HG02678 (cell line): Measurements from ENCODE around the gene MAP7D1.
A peak's percentile ranks its signal among the peaks of the same experiment; 100 is the strongest.
"Not testable (repeated sequence)": the region's sequence is repeated elsewhere in the genome, so short reads cannot be mapped to it uniquely, and the experiment has no call there.

Experiments used
- ATAC-seq: cut with Tn5 transposase; IDR thresholded peaks from one replicate; pipeline ENCODE4 v1.9.1; 2021; ENCODE audit warnings: mild to moderate bottlenecking, moderate library complexity; ENCODE audit not compliant: unreplicated experiment

The MAP7D1 gene

GRCh38 chr1:36151134-36151844 is 4.7 kb upstream of the MAP7D1 start:
- no peak for ATAC-seq

DNA sequence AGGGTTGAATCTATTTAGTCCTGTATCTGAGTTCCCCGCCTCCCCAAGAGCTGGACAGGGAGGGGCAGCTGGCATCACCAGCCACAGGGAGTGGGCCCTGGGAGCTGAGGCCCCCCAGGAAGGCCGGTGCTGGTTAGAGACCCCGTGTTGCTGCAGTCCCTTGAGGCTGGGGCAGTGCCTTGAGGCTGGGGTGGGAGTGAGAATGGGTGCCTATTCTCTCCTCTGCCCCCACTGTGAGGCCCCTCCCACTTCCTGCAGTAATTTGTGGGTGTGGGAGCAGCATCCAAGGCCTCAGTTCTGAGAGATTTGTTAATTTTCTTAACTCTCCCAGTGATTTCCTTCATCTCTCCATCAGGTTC is 4.1 kb upstream of the MAP7D1 start:
- ATAC-seq = no peak

DNA sequence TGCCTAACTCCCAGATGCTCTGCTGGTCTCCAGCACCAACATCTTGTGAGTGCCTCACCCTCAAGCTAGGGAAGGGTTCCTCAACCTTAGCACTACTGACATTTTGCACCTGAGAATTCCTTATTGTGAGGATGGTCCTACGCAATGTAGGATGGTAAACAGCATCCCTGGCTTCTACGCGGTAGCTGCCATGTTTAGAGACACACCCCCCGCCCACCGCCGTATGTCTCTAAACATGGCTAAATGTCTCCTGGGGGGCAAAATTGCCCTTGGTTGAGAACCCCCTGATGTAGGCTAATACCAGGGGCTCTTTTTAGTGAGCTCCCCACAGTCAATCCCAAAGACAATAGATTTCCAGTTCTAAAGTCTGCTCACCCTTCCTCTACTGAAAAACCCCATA is 2.5 kb upstream of the MAP7D1 start:
- ATAC-seq = no peak

DNA sequence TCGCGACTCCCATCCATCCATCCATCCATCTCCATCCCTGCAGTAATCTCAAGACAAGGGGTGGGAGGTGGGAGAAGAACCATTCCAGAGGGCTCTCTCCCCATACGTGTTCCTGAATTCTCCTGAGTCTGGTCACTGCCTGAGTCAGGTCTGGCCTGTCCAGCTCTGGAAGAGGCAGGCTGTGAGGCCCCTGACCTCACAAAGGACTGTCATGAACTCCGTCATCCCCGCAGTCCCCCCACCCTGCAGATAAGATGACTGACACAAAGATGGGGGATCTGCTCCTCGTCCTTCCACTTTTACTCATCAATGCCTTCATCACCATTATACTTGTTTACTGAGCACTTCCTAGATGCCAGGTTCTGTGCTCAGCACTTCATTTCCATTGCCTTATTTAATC is 1.6 kb upstream of the MAP7D1 start:
- ATAC-seq = no peak

GRCh38 chr1:36154765-36155407 is 1.1 kb upstream of the MAP7D1 start:
- no peak for ATAC-seq

GRCh38 chr1:36156329-36157114 is 562 bp downstream of the MAP7D1 start:
- no peak for ATAC-seq

DNA sequence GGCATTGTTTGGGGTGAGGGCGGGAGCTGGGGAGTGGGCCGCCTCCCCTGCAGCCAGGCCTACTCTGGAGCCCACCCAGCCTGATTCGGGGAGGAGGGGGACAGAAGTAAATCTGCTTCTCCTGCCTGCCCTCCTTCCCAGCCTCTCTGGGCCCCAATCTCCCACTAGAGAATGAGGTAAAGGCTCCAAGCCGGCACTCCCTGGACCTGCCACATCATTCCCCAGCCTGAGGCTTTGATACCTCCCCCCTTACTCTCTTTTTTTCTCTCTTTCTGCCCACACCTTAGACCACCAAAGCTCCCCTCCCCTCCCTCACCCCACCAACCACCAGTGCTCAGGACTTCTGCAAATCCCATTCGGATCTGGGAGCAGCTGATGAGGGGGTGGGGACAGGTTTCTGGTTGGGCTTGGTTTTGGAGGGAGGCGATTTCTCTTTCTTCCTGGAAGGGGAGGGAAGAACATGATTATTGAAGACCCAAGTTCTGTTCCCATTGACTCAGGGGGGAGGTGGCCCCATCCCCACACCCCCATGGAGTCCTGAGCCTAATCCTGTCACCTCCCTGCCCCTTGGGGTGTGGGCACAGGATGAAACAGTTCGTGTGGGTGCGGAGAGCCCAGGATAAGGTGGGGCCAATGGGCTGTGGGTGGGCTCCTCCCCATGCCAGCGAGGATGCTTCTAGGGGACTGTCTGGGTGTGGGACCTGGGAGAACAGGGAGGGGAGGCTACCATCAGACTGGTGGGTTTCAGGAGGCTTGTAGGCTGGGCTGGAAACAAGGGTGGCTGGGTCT is 1.3 kb downstream of the MAP7D1 start:
- ATAC-seq = no peak

GRCh38 chr1:36157973-36158826 is 2.2 kb downstream of the MAP7D1 start:
- no peak for ATAC-seq

DNA sequence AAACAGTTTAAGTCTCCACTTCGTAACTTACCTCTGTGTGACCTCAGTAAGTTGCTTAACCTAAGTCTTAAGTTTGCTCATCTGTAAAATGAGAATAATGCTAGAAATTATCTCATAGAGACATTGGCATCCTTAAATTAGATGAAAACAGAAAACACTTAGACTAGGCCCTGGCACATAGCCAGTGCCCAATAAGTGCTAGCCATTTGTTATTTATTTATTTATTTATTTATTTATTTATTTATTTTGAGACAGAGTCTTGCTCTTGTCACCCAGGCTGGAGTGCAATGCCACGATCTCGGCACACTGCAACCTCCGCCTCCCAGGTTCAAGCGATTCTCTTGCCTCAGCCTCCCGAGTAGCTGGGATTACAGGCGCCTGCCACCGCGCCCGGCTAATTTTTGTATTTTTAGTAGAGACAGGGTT is 2.9 kb downstream of the MAP7D1 start:
- not testable (repeated sequence) for ATAC-seq

DNA sequence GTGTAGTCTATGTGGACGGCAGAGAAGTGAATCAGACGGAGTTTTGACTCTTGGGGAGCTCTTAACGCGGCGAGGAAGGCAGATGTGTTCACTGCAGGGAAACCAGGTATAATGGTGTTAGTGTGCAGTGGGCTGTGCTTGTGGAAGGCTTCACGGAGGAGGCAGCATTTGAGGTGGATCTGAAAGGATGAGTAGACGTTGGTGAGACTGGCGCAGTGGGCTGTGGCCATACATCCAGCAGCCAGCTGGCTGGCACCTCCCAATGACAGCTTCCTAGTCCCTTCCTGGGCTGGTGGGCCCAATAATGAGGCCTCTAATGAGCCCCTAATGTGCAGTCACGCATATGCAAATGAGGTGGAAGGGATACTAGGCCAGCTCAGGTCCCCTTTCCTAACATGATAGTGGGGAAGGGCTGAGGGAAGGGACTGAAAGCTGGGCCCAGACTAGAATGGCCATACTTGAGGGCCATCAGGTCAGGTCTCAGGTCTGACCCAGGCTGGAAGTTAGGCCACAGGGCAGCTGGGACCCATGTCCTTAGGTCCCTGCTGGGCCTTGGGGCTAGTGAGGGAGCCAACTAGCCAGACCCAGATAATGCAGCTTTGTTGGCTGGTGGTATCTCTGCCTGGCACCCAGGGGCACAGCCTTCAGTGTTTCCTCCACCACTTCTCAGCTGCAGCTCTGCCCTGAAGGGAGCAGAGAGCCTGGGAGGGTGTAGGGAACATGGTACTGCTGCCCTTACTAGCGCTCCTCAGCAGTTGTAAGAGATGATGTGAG is 3.8 kb downstream of the MAP7D1 start:
- ATAC-seq = no peak

GRCh38 chr1:36160388-36160948 is 4.5 kb downstream of the MAP7D1 start:
- no peak for ATAC-seq

DNA sequence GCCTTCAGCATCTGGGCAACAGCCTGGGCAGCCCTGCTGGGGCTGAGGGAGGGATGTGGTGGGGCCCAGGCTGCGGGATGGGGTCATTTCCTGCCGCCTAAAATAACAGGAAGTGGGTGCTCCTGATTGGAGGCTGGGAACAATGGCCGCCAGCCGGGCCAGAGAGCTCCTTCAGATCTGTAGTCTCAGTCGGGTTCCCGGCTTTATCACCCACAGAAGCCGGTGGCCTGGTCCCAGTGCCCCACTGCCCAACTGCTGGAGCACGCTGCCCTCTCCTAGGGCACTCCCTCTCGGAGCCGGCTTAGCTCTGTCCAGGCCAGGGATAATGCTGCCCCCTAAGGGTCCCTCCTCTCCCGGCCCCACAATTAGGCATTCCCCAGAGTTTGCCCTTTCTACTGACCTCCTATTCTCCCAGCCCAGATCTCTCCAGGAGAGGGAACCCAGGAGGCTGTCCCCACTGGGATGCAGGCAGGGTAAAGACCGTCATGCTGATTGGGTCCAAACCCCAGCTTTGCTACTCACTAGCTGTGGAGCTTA is 5.1 kb downstream of the MAP7D1 start:
- ATAC-seq = no peak

GRCh38 chr1:36161641-36162531 is 5.9 kb downstream of the MAP7D1 start:
- peak; percentile 41 for ATAC-seq

DNA sequence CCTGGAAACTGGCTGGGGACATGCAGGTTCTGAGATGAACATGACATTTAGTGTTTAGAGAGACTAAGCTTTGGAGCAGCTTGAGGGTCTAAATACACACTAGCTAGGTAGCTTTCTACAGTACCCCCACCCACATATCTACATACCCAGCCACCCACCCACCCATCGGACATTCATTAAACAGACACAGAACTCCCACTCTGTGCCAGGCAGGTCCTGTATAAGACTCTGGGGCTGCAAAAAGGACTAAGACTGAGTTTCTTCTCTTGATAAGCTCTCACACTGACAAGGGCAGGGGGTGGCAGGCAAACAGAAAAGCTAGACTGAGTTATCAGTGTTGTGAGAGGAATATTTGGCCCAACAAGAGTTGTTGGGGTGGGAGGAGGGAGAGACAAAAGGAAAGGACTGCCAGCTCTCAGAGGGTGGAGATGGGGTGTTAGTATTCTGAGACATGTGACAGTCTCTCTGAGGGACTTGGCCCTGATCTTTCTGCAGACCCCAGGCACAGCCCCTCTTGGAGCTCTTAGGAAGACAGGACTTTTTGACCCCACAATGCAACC is 6.8 kb downstream of the MAP7D1 start:
- ATAC-seq = no peak

- ATAC-seq = no peak
These were observed 7.5 kb downstream of the MAP7D1 start for GRCh38 chr1:36163426-36163825.

DNA sequence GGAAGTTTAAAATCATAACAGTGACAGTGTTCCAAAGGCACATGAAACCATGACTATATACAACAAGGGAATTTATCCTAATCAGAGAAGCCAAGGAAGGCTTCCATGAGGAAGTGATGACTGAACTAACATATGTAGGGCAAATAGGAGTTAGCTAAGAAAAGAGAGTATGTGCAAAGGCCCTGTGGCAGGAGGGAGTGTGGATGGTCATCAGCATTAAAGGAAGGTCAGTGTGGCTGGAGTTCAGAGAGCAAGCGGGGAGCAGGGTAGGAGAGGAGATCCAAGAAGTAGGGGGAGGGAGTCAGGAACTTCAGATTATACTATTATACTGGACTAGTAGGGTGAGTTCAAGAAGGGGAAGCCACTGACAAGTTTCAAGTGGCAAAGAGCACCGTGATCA is 8.4 kb downstream of the MAP7D1 start:
- no peak for ATAC-seq

DNA sequence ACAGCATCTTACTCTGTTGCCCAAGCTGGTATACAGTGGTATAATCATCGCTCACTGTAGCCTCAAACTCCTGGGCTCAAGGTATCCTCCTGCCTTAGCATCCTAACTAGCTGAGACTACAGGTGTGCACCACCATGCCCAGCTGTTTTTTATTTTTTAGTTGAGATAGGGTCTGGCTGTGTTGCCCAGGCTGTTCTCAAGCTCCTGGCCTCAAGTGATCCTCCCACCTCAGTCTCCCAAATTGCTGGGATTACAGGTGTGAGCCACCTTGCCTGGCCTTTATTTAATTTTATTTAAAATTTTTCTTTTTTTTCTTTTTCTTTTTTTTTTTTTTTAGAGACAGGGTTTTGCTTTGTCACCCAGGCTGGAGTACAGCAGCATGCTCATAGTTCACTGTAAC is 9.2 kb downstream of the MAP7D1 start:
- no peak for ATAC-seq

DNA sequence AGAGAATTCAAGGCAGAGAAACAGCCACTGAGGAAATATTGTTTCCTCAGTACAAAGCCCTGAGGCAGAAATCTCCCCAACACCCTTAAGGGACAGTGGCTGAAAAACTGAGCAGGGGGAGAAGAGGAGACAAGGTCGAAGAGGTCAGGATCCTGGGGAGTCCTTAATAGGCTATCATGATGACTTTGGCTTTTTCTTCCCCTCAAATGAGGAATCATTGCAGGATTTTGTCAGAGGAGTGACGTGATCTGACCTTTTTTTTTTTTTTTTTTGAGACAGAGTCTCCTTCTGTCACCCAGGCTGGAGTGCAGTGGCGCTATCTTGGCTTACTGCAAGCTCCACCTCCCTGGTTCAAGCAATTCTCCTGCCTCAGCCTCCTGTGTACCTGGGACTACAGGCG is 10.2 kb downstream of the MAP7D1 start:
- ATAC-seq = no peak
